H1 (cell line): ENCODE measurements around the gene MPHOSPH9. TPM values are rescaled to one million over a fixed set of nuclear protein-coding genes. Genes with fewer than 3 reads are reported as not detected.

ENCODE experiments used
- TBP ChIP-seq: IDR thresholded peaks from 2 replicates; pipeline ENCODE4 v1.6.1; 2011; ENCODE audit warnings: low read depth, low read length, improper control_type of control experiment
- polyA plus RNA-seq, 7 experiments: library from polyadenylated mRNA; depleted of rRNA in 3 of 7; stranded (reverse) in 5 of 7; unstranded in 2 of 7; fragments of >200 nt in 5 of 7; fragments of 200-250 nt in 2 of 7; gene quantifications; 1 replicate in 5 of 7; 2 replicates in 1 of 7; 4 replicates in 1 of 7; pipeline versions ENCODE4 v1.2.1 to v1.2.3, GENCODE V29; 2011 to 2013; ENCODE audit warnings: missing spikeins in 2 of 7, mixed read lengths in 2 of 7
- total RNA-seq: library from RNA; stranded (reverse); fragmentation: NEBNext Ultra II Directional; extraction: Animal tissue kit (Norgen Biotek cat#: 25700); gene quantifications from 2 replicates; pipeline ENCODE4 v1.2.1, GENCODE V29; 2021

Gene MPHOSPH9
- total and polyA plus RNA-seq, 2 of the 8 experiments (the other 6 are each of a cell fraction or from before 2014, with no cell fraction given), result 8.8 to 48.8 TPM

DNA sequence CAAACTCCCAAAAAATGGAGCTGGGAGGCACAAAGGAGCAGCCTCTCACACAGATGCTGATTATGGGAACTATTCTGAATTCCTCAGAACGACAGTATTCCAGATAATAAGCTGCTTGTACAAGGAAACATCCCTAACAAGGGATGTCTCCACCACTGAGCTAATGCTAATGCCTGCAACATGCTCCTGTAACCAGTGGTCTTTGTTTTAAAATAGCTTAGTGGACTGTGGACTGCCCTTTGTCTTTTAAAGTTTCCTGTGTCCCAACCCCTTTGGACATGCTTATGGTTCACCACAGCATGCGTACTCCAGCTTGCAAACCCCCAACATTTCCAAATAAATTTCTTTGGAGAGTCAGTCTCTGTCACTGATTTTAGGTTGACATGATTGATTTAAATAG lies 65.6 kb downstream of the MPHOSPH9 start (continued):
- TF ChIP-seq TBP, result no peak
- TF ChIP-seq, all 59 proteins: peak for 0
